ENCODE data around the gene SMYD2. TPM values are rescaled to one million over a fixed set of nuclear protein-coding genes. Genes with fewer than 3 reads are reported as not detected.

The SMYD2 gene
- total RNA-seq, 1 experiment from 2014 or later = 6.4 TPM

DNA sequence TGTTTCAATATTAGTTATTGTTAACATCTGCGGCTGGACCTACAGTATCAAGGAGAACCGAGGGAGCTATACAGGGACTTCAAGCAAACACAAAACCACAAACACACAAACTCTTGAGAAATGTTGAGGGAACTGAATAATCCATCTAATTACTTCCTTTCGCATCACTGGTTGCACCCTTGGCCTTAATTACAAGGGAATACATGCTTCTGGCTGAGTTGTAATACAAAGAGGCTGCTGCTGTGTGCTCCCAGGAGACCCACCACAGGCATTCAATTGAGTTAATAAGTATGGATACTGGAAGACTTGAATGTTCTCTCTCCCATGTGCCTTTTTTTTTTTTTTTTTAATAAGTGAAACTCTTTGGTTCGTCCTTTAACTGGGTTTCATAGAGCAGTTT lies 16.8 kb upstream of the SMYD2 start (continued):
- TF ChIP-seq, protein P1, sequence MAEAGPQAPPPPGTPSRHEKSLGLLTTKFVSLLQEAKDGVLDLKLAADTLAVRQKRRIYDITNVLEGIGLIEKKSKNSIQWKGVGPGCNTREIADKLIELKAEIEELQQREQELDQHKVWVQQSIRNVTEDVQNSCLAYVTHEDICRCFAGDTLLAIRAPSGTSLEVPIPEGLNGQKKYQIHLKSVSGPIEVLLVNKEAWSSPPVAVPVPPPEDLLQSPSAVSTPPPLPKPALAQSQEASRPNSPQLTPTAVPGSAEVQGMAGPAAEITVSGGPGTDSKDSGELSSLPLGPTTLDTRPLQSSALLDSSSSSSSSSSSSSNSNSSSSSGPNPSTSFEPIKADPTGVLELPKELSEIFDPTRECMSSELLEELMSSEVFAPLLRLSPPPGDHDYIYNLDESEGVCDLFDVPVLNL (CRISPR knock-in tag; IDR thresholded peaks at IDR 0.05; ENCODE audit: borderline replicate concordance, low read depth) = no peak
- TF ChIP-seq, protein P2, sequence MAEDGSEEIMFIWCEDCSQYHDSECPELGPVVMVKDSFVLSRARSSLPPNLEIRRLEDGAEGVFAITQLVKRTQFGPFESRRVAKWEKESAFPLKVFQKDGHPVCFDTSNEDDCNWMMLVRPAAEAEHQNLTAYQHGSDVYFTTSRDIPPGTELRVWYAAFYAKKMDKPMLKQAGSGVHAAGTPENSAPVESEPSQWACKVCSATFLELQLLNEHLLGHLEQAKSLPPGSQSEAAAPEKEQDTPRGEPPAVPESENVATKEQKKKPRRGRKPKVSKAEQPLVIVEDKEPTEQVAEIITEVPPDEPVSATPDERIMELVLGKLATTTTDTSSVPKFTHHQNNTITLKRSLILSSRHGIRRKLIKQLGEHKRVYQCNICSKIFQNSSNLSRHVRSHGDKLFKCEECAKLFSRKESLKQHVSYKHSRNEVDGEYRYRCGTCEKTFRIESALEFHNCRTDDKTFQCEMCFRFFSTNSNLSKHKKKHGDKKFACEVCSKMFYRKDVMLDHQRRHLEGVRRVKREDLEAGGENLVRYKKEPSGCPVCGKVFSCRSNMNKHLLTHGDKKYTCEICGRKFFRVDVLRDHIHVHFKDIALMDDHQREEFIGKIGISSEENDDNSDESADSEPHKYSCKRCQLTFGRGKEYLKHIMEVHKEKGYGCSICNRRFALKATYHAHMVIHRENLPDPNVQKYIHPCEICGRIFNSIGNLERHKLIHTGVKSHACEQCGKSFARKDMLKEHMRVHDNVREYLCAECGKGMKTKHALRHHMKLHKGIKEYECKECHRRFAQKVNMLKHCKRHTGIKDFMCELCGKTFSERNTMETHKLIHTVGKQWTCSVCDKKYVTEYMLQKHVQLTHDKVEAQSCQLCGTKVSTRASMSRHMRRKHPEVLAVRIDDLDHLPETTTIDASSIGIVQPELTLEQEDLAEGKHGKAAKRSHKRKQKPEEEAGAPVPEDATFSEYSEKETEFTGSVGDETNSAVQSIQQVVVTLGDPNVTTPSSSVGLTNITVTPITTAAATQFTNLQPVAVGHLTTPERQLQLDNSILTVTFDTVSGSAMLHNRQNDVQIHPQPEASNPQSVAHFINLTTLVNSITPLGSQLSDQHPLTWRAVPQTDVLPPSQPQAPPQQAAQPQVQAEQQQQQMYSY (CRISPR knock-in tag; IDR thresholded peaks at IDR 0.05) = no peak

DNA sequence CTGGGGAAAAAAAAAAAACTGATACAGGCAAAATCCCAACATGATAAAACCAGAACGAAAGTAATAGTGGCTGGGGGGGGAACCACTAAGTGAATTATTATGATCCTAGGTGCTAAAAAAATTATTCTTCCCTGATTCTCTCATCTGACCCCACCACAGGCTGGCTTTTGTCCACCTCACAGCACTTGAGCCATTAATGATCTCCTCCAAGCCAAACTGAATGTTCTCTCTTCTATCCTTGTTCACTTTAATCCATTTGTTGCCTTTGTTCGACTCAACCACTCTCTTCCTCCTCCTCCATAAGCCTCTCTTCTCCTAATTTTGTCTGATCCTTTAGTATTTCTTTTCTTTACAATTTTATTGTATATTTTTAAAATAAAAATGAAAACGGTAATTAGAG lies 16.0 kb upstream of the SMYD2 start:
- no peak for DNase-seq (ENCODE audit: low spot score)
- CTCF ChIA-PET = interaction anchor here (9.2 kb wide), 1 partner anchor 64 kb away, joined by 275 read pairs; no protein-coding TSS in a partner anchor
- no peak for TF ChIP-seq ZNF121 (CRISPR knock-in tag; IDR thresholded peaks at IDR 0.05)
- no peak for TF ChIP-seq ZNF671 (CRISPR knock-in tag; IDR thresholded peaks at IDR 0.05)
- TF ChIP-seq, protein P3, sequence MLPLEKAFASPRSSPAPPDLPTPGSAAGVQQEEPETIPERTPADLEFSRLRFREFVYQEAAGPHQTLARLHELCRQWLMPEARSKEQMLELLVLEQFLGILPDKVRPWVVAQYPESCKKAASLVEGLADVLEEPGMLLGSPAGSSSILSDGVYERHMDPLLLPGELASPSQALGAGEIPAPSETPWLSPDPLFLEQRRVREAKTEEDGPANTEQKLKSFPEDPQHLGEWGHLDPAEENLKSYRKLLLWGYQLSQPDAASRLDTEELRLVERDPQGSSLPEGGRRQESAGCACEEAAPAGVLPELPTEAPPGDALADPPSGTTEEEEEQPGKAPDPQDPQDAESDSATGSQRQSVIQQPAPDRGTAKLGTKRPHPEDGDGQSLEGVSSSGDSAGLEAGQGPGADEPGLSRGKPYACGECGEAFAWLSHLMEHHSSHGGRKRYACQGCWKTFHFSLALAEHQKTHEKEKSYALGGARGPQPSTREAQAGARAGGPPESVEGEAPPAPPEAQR (CRISPR knock-in tag; IDR thresholded peaks at IDR 0.05) = no peak
- TF ChIP-seq, protein P4, sequence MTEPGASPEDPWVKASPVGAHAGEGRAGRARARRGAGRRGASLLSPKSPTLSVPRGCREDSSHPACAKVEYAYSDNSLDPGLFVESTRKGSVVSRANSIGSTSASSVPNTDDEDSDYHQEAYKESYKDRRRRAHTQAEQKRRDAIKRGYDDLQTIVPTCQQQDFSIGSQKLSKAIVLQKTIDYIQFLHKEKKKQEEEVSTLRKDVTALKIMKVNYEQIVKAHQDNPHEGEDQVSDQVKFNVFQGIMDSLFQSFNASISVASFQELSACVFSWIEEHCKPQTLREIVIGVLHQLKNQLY (CRISPR knock-in tag; IDR thresholded peaks at IDR 0.05) = no peak
- no peak for TF ChIP-seq ELF4 (CRISPR knock-in tag; IDR thresholded peaks at IDR 0.05; ENCODE audit: low read depth)
- TF ChIP-seq, protein P5, sequence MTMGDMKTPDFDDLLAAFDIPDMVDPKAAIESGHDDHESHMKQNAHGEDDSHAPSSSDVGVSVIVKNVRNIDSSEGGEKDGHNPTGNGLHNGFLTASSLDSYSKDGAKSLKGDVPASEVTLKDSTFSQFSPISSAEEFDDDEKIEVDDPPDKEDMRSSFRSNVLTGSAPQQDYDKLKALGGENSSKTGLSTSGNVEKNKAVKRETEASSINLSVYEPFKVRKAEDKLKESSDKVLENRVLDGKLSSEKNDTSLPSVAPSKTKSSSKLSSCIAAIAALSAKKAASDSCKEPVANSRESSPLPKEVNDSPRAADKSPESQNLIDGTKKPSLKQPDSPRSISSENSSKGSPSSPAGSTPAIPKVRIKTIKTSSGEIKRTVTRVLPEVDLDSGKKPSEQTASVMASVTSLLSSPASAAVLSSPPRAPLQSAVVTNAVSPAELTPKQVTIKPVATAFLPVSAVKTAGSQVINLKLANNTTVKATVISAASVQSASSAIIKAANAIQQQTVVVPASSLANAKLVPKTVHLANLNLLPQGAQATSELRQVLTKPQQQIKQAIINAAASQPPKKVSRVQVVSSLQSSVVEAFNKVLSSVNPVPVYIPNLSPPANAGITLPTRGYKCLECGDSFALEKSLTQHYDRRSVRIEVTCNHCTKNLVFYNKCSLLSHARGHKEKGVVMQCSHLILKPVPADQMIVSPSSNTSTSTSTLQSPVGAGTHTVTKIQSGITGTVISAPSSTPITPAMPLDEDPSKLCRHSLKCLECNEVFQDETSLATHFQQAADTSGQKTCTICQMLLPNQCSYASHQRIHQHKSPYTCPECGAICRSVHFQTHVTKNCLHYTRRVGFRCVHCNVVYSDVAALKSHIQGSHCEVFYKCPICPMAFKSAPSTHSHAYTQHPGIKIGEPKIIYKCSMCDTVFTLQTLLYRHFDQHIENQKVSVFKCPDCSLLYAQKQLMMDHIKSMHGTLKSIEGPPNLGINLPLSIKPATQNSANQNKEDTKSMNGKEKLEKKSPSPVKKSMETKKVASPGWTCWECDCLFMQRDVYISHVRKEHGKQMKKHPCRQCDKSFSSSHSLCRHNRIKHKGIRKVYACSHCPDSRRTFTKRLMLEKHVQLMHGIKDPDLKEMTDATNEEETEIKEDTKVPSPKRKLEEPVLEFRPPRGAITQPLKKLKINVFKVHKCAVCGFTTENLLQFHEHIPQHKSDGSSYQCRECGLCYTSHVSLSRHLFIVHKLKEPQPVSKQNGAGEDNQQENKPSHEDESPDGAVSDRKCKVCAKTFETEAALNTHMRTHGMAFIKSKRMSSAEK (CRISPR knock-in tag; IDR thresholded peaks at IDR 0.05; ENCODE audit: borderline replicate concordance) = no peak
- no peak for TF ChIP-seq SP1 (CRISPR knock-in tag; conservative IDR thresholded peaks at IDR 0.05)
- no peak for TF ChIP-seq NFE2L1 (CRISPR knock-in tag; IDR thresholded peaks at IDR 0.05)
- TF ChIP-seq, protein P6, sequence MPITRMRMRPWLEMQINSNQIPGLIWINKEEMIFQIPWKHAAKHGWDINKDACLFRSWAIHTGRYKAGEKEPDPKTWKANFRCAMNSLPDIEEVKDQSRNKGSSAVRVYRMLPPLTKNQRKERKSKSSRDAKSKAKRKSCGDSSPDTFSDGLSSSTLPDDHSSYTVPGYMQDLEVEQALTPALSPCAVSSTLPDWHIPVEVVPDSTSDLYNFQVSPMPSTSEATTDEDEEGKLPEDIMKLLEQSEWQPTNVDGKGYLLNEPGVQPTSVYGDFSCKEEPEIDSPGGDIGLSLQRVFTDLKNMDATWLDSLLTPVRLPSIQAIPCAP (CRISPR knock-in tag; IDR thresholded peaks at IDR 0.05) = no peak
- TF ChIP-seq, protein P2 (CRISPR knock-in tag; IDR thresholded peaks at IDR 0.05) = no peak
- no peak for TF ChIP-seq TEAD4 (CRISPR knock-in tag; IDR thresholded peaks at IDR 0.05)
- TF ChIP-seq SMAD3 (CRISPR knock-in tag; IDR thresholded peaks at IDR 0.05; ENCODE audit: borderline replicate concordance) = no peak
- TF ChIP-seq JAZF1 (CRISPR knock-in tag; IDR thresholded peaks at IDR 0.05) = no peak
- TF ChIP-seq ZNF263 (CRISPR knock-in tag; IDR thresholded peaks at IDR 0.05; ENCODE audit: low read depth) = no peak
- TF ChIP-seq, protein P1 (CRISPR knock-in tag; IDR thresholded peaks at IDR 0.05; ENCODE audit: borderline replicate concordance, low read depth) = no peak
- TF ChIP-seq, protein P7, sequence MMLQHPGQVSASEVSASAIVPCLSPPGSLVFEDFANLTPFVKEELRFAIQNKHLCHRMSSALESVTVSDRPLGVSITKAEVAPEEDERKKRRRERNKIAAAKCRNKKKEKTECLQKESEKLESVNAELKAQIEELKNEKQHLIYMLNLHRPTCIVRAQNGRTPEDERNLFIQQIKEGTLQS (CRISPR knock-in tag; conservative IDR thresholded peaks at IDR 0.05) = no peak
- TF ChIP-seq, protein P8, sequence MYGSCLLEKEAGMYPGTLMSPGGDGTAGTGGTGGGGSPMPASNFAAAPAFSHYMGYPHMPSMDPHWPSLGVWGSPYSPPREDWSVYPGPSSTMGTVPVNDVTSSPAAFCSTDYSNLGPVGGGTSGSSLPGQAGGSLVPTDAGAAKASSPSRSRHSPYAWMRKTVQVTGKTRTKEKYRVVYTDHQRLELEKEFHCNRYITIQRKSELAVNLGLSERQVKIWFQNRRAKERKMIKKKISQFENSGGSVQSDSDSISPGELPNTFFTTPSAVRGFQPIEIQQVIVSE (CRISPR knock-in tag; IDR thresholded peaks at IDR 0.05; ENCODE audit: borderline replicate concordance) = no peak

More for the DNA sequence above, 16.0 kb upstream of the SMYD2 start:
- POLR2A ChIA-PET = no interaction called here
- Mint-ChIP-seq H3K4me3 (no peak overlapping the region), H3K27me3 (ENCODE audit: low read depth) (no peaks in the 10 kb centered on the region; the same call in 1 of the 2 replicates), H3K9me3 (no peaks in the 10 kb centered on the region), H3K27ac (no peak overlapping the region), H3K36me3 (no peaks in the 10 kb centered on the region), H3K4me1 (peaks cover 12% of the 10 kb centered on the region)
- ATAC-seq = no peak
